Liver (tissue), 9 donors: Measurements from ENCODE around the gene DPM1. TPM values are rescaled to one million over a fixed set of nuclear protein-coding genes. Genes with fewer than 3 reads are reported as not detected.

ENCODE experiments used
- DNase-seq: peaks from one replicate; pipeline ENCODE4 v3.0.0-alpha.2; 2017; ENCODE audit warnings: low spot score
- H3K27ac ChIP-seq, 2 donors: one replicate each; pipeline ENCODE4 v1.7.0; 2013; ENCODE audit warnings: inconsistent platforms in 2 of 2, low read length in 2 of 2, control low read depth in 1 of 2, low read depth in 1 of 2, mild to moderate bottlenecking in 1 of 2
- H3K27me3 ChIP-seq, 4 donors: one replicate each; pipeline versions ENCODE4 v1.6.1 to v1.7.0; 2013; ENCODE audit warnings: low read length in 3 of 4, inconsistent platforms in 1 of 4, mild to moderate bottlenecking in 1 of 4, moderate library complexity in 1 of 4; ENCODE audit not compliant: control insufficient read depth in 4 of 4, insufficient read depth in 4 of 4
- H3K36me3 ChIP-seq, 4 donors: one replicate each; pipeline versions ENCODE4 v1.6.1 to v1.7.0; 2013; ENCODE audit warnings: low read length in 3 of 4, mild to moderate bottlenecking in 3 of 4, low read depth in 1 of 4, moderate library complexity in 1 of 4; ENCODE audit not compliant: control insufficient read depth in 4 of 4, insufficient read depth in 3 of 4
- H3K4me1 ChIP-seq, 4 donors: one replicate each; pipeline versions ENCODE4 v1.6.1 to v1.7.0; 2013; ENCODE audit warnings: low read length in 3 of 4, mild to moderate bottlenecking in 3 of 4, moderate library complexity in 1 of 4; ENCODE audit not compliant: control insufficient read depth in 4 of 4, insufficient read depth in 4 of 4
- H3K4me3 ChIP-seq, 3 donors: one replicate each; pipeline versions ENCODE4 v1.6.1 to v1.7.0; 2013; ENCODE audit warnings: low read length in 3 of 3, control low read depth in 1 of 3, low read depth in 1 of 3, mild to moderate bottlenecking in 1 of 3
- H3K9ac ChIP-seq, 2 donors: one replicate each; pipeline ENCODE4 v1.7.0; 2013; ENCODE audit warnings: low read length in 2 of 2, mild to moderate bottlenecking in 2 of 2, moderate library complexity in 2 of 2, control low read depth in 1 of 2, low read depth in 1 of 2
- H3K9me3 ChIP-seq, 4 donors: one replicate each; pipeline versions ENCODE4 v1.6.1 to v1.7.0; 2013; ENCODE audit warnings: low read length in 3 of 4; ENCODE audit not compliant: control insufficient read depth in 4 of 4
- ATF3 ChIP-seq: IDR thresholded peaks from 2 replicates; pipeline ENCODE4 v1.6.1; 2016; ENCODE audit warnings: antibody characterized with exemption
- CTCF ChIP-seq: fragments of 150-350 bp; IDR thresholded peaks from 2 replicates; pipeline ENCODE4 v1.5.1; 2017; ENCODE audit warnings: improper control_type of control experiment, low read depth, low read length; ENCODE audit not compliant: missing input control
- EGR1 ChIP-seq, 2 donors: IDR thresholded peaks; 2 replicates each; pipeline ENCODE4 v1.6.1; 2016 to 2018; ENCODE audit warnings: antibody characterized with exemption in 2 of 2, low read depth in 2 of 2
- FOXA1 ChIP-seq: IDR thresholded peaks from 2 replicates; pipeline ENCODE4 v1.6.1; 2016; ENCODE audit warnings: antibody characterized with exemption
- FOXA2 ChIP-seq: IDR thresholded peaks from 2 replicates; pipeline ENCODE4 v1.6.1; 2016; ENCODE audit warnings: antibody characterized with exemption
- GABPA ChIP-seq, 2 donors: IDR thresholded peaks in 1 of 2; conservative IDR thresholded peaks in 1 of 2; 2 replicates each; pipeline ENCODE4 v1.6.1; 2016; ENCODE audit warnings: antibody characterized with exemption in 2 of 2, mild to moderate bottlenecking in 1 of 2, moderate library complexity in 1 of 2
- HNF4A ChIP-seq, 2 donors: conservative IDR thresholded peaks; 2 replicates each; pipeline ENCODE4 v1.6.1; 2016; ENCODE audit warnings: antibody characterized with exemption in 2 of 2, mild to moderate bottlenecking in 2 of 2
- HNF4G ChIP-seq: IDR thresholded peaks from 2 replicates; pipeline ENCODE4 v1.6.1; 2016; ENCODE audit warnings: antibody characterized with exemption
- JUND ChIP-seq, 2 donors: IDR thresholded peaks; 2 replicates each; pipeline ENCODE4 v1.6.1; 2016; ENCODE audit warnings: antibody characterized with exemption in 2 of 2
- MAX ChIP-seq: IDR thresholded peaks from 2 replicates; pipeline ENCODE4 v1.6.1; 2016; ENCODE audit warnings: antibody characterized with exemption
- NR2F2 ChIP-seq: IDR thresholded peaks from 2 replicates; pipeline ENCODE4 v1.6.1; 2016; ENCODE audit warnings: antibody characterized with exemption
- RAD21 ChIP-seq, 2 donors: IDR thresholded peaks; 2 replicates each; pipeline ENCODE4 v1.6.1; 2016; ENCODE audit warnings: antibody characterized with exemption in 2 of 2, mild to moderate bottlenecking in 2 of 2
- REST ChIP-seq: IDR thresholded peaks from 2 replicates; pipeline ENCODE4 v1.6.1; 2016; ENCODE audit warnings: antibody characterized with exemption, mild to moderate bottlenecking
- RXRA ChIP-seq, 2 donors: IDR thresholded peaks; 2 replicates each; pipeline ENCODE4 v1.6.1; 2017 to 2018; ENCODE audit warnings: antibody characterized with exemption in 2 of 2, mild to moderate bottlenecking in 1 of 2
- SP1 ChIP-seq: IDR thresholded peaks from 2 replicates; pipeline ENCODE4 v1.6.1; 2018; ENCODE audit warnings: antibody characterized with exemption, mild to moderate bottlenecking
- TAF1 ChIP-seq: conservative IDR thresholded peaks from 2 replicates; pipeline ENCODE4 v1.6.1; 2016; ENCODE audit warnings: antibody characterized with exemption, mild to moderate bottlenecking
- YY1 ChIP-seq: IDR thresholded peaks from 2 replicates; pipeline ENCODE4 v1.6.1; 2016; ENCODE audit warnings: antibody characterized with exemption, mild to moderate bottlenecking
- ZBTB33 ChIP-seq: IDR thresholded peaks from 2 replicates; pipeline ENCODE4 v1.6.1; 2016; ENCODE audit warnings: antibody characterized with exemption
- WGBS: extraction: QIAGEN DNeasy Blood & Tissue Kit; methylation state at CpG from one replicate; pipeline ENCODE4 v1.1.7; 2013; 5-methylcytosine and 5-hydroxymethylcytosine counted together
- polyA plus RNA-seq, 2 donors: library from polyadenylated mRNA; stranded (reverse) in 1 of 2; unstranded in 1 of 2; fragments of 200-250 nt in 1 of 2; fragments of >200 nt in 1 of 2; fragmentation: Nextera tagmentation in 1 of 2; extraction: Ambion mirVana in 1 of 2; gene quantifications; one replicate each; pipeline versions ENCODE4 v1.2.1 to v1.2.3, GENCODE V29; 2013 to 2015
- total RNA-seq, 2 donors: library from RNA; depleted of rRNA; stranded (reverse); fragments of >200 nt; gene quantifications; one replicate each; pipeline ENCODE4 v1.2.3, GENCODE V29; 2014
- donor health status: healthy.
- donor health status: healthy.
- donor health status: healthy.
- donor health status: healthy.
- donor health status: healthy.

Gene DPM1
- total and polyA plus RNA-seq, 4 donors: 27.2 to 42.6 (median 35.2) TPM

- peaks cover 11 to 26% (median 16%) of the 10 kb centered on the region in 4 donors for H3K4me1 ChIP-seq
- no peaks in the 10 kb centered on the region for H3K27me3 ChIP-seq
- H3K4me3 ChIP-seq: no peak overlapping the region
- 79% methylated on average over 2 of the region's 2 CpGs for WGBS
- H3K9ac ChIP-seq: no peak overlapping the region
- H3K9me3 ChIP-seq: no peaks in the 10 kb centered on the region
- no peak for DNase-seq
- H3K27ac ChIP-seq: no peak overlapping the region
- no peak for TF ChIP-seq HNF4G
- H3K36me3 ChIP-seq: peaks cover 0 to 3% (median 1%) of the 10 kb centered on the region in 4 donors
Measured at GRCh38 chr20:50924261-50924920, 33.9 kb downstream of the DPM1 start.

- WGBS: 86% methylated on average over 8 of the region's 8 CpGs
- no peak overlapping the region for H3K9ac ChIP-seq
- H3K4me3 ChIP-seq: no peak overlapping the region
- no peak overlapping the region for H3K27ac ChIP-seq
- H3K4me1 ChIP-seq: peaks cover 10 to 28% (median 14%) of the 10 kb centered on the region in 4 donors
- H3K9me3 ChIP-seq: no peaks in the 10 kb centered on the region
- H3K27me3 ChIP-seq: no peaks in the 10 kb centered on the region
- peaks cover 0 to 2% (median 0%) of the 10 kb centered on the region in 4 donors for H3K36me3 ChIP-seq
- TF ChIP-seq ZBTB33 (no peak), GABPA (IDR thresholded peaks at IDR 0.05 in 1 of 2, conservative IDR thresholded peaks at IDR 0.05 in 1 of 2) (no peak), HNF4A (conservative IDR thresholded peaks at IDR 0.05) (no peak), REST (no peak), ATF3 (no peak), EGR1 (IDR thresholded peaks at IDR 0.05; ENCODE audit: low read depth in 2 of 2) (no peak), RXRA (IDR thresholded peaks at IDR 0.05) (no peak), HNF4G (no peak), YY1 (no peak), NR2F2 (no peak), SP1 (no peak), FOXA2 (no peak), JUND (IDR thresholded peaks at IDR 0.05) (no peak), CTCF (no peak), FOXA1 (no peak), RAD21 (IDR thresholded peaks at IDR 0.05) (no peak), TAF1 (no peak), MAX (no peak)
- DNase-seq: no peak
Measured at GRCh38 chr20:50921803-50922501, 36.4 kb downstream of the DPM1 start.
